Upper lobe of left lung (tissue), 6 donors: ENCODE results near the gene DNAJC25. TPM values are rescaled to one million over a fixed set of nuclear protein-coding genes. Genes with fewer than 3 reads are reported as not detected.
"Not testable (repeated sequence)": the region's sequence is repeated elsewhere in the genome, so short reads cannot be mapped to it uniquely, and the experiment has no call there.

Source experiments
- ATAC-seq, 2 donors: fragments of 200-7000 bp; cut with Tn5 transposase; one replicate each; pipeline ENCODE4 v1.9.1; 2022; ENCODE audit warnings: mild to moderate bottlenecking in 2 of 2, moderate library complexity in 2 of 2; ENCODE audit not compliant: low FRiP score in 2 of 2
- DNase-seq, 2 donors: peaks; one replicate each; pipeline ENCODE4 v3.0.0-alpha.2; 2019 to 2020
- H3K27ac ChIP-seq, 4 donors: fragments of 200-600 bp; sonication (generic); one replicate each; pipeline ENCODE4 v1.5.1; 2016 to 2019
- H3K27me3 ChIP-seq, 4 donors: fragments of 200-600 bp; sonication (generic); one replicate each; pipeline ENCODE4 v1.5.1; 2017 to 2019
- H3K36me3 ChIP-seq, 4 donors: fragments of 200-600 bp; sonication (generic); one replicate each; pipeline ENCODE4 v1.5.1; 2016 to 2019
- H3K4me1 ChIP-seq, 4 donors: fragments of 200-600 bp; sonication (generic); one replicate each; pipeline ENCODE4 v1.5.1; 2018 to 2019
- H3K4me3 ChIP-seq, 4 donors: fragments of 200-600 bp; sonication (generic); one replicate each; pipeline ENCODE4 v1.5.1; 2017 to 2019; ENCODE audit warnings: mild to moderate bottlenecking in 2 of 4, moderate library complexity in 1 of 4
- H3K9me3 ChIP-seq, 4 donors: fragments of 200-600 bp; sonication (generic); one replicate each; pipeline ENCODE4 v1.5.1; 2018 to 2019
- CTCF ChIP-seq, 6 experiments: fragments of 450-650 bp in 4 of 6; fragments of 200-600 bp in 2 of 6; sonication (generic) in 2 of 6; IDR thresholded peaks; one replicate each; pipeline ENCODE4 v1.5.1; 2016 to 2019; ENCODE audit warnings: antibody characterized with exemption in 6 of 6
- EP300 ChIP-seq, 4 donors: sonication (generic); formaldehyde crosslinking; IDR thresholded peaks; one replicate each; pipeline ENCODE4 v1.5.1; 2017; ENCODE audit warnings: antibody characterized with exemption in 4 of 4, control low read depth in 2 of 4
- POLR2A ChIP-seq, 4 donors: fragments of 450-650 bp; IDR thresholded peaks; one replicate each; pipeline ENCODE4 v1.5.1; 2016 to 2017; ENCODE audit warnings: antibody characterized with exemption in 4 of 4, mild to moderate bottlenecking in 2 of 4
- POLR2AphosphoS5 ChIP-seq, 2 donors: sonication (generic); formaldehyde crosslinking; IDR thresholded peaks; one replicate each; pipeline ENCODE4 v1.5.1; 2017; ENCODE audit warnings: antibody characterized with exemption in 2 of 2
- WGBS, 2 donors: methylation state at CpG; one replicate each; pipeline ENCODE4 v1.1.5; 2017 to 2018; 5-methylcytosine and 5-hydroxymethylcytosine counted together
- total RNA-seq, 6 donors: library from RNA; depleted of rRNA in 4 of 6; stranded (reverse); fragments of >200 nt in 4 of 6; gene quantifications; one replicate each; pipeline versions ENCODE4 v1.1.0 to v1.2.1, GENCODE V29; 2016 to 2021
- donor health status: DM: no; HTN: no; CAD: no; lungs with moderate emphysema.
- donor health status: DM: no; HTN: yes; CAD: no; lungs with severe emphysema.

The DNAJC25 gene
- total RNA-seq, 6 donors from 2014 or later: 4.5 to 12.2 (median 7.2) TPM

DNA sequence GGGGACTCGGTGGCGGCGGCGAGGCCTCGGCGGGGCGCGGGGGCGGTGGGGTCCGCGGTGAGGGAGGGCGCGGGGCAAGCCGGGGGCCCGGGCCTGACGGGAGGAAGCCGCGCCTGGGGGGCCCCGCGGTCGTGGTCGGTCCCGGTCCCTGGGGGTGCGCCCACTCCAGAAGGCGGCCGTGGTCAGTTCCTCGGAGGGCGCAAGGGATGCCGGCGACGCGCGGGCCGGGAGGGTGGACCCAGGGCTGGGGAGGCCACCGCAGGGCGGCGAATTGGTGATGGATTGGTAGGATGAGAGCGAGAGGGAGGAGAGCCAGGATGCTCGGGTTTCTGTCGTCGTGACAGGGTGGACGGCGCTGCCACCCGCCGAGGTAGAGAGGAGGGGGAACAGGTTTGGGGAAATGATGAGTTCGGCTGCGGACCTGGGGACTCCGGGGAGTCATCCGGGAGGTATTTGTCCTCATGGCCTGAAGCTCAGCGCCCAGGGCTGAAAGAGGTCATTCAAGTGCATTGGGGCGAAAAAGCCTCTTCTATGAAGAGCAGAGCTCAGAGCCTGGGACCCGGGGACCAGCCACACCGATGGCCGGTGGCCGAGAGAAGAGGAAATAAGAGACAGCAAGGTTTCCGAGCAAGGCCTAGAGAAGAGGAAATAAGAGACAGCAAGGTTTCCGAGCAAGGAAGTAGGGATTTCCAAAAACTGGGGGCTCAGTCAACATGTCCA is 30.8 kb downstream of the DNAJC25 start:
- H3K36me3 ChIP-seq: peaks cover 0 to 3% (median 2%) of the 10 kb centered on the region in 4 donors
- no peaks in the 10 kb centered on the region for H3K27me3 ChIP-seq
- peak overlapping the region; percentile 79 to 94 (median 89) for H3K27ac ChIP-seq
- TF ChIP-seq CTCF (IDR thresholded peaks at IDR 0.05) (no peak), POLR2AphosphoS5 (IDR thresholded peaks at IDR 0.05) (peak; percentile 25 to 45)
- DNase-seq (peak in 1 of 2 donors; percentile 37), ATAC-seq (peak; percentile 62 to 72)
- no peaks in the 10 kb centered on the region for H3K9me3 ChIP-seq
- H3K4me3 ChIP-seq: peak overlapping the region; percentile 54 to 96 (median 87)
- 0% methylated on average over 21 to 27 of the region's 57 CpGs for WGBS, 2 donors
- H3K4me1 ChIP-seq: peaks cover 12 to 23% (median 13%) of the 10 kb centered on the region in 4 donors

- ATAC-seq: peak in 1 of 2 donors; percentile 41
- 25 to 29% methylated on average over 7 of the region's 7 CpGs for WGBS, 2 donors
- DNase-seq: no peak
- TF ChIP-seq POLR2AphosphoS5 (IDR thresholded peaks at IDR 0.05): no peak
- no peak for TF ChIP-seq POLR2A (IDR thresholded peaks at IDR 0.05)
- no peak for TF ChIP-seq CTCF (IDR thresholded peaks at IDR 0.05)
- TF ChIP-seq EP300 (IDR thresholded peaks at IDR 0.05): no peak
- peaks cover 12 to 23% (median 13%) of the 10 kb centered on the region in 4 donors for H3K4me1 ChIP-seq
- peaks cover 5 to 11% (median 8%) of the 10 kb centered on the region in 4 donors for H3K36me3 ChIP-seq
- H3K4me3 ChIP-seq: peak overlapping the region in 3 of 4 donors; percentile 85 to 96 (median 89)
- H3K27me3 ChIP-seq: no peaks in the 10 kb centered on the region
- no peaks in the 10 kb centered on the region for H3K9me3 ChIP-seq
- H3K27ac ChIP-seq: peak overlapping the region; percentile 79 to 94 (median 89)
Observed at GRCh38 chr9:111662576-111663300, 31.6 kb downstream of the DNAJC25 start.

GRCh38 chr9:111663301-111663823 is 32.2 kb downstream of the DNAJC25 start:
- Histone ChIP-seq H3K4me1 (peaks cover 12 to 23% (median 13%) of the 10 kb centered on the region in 4 donors), H3K9me3 (no peaks in the 10 kb centered on the region), H3K4me3 (peak overlapping the region in 2 of 4 donors; percentile 85 to 89), H3K36me3 (peaks cover 5 to 17% (median 11%) of the 10 kb centered on the region in 4 donors), H3K27me3 (no peaks in the 10 kb centered on the region), H3K27ac (peak overlapping the region; percentile 79 to 94 (median 89))
- peak in 1 of 2 donors; percentile 23 for ATAC-seq
- TF ChIP-seq CTCF (IDR thresholded peaks at IDR 0.05) (no peak), POLR2AphosphoS5 (IDR thresholded peaks at IDR 0.05) (no peak), EP300 (IDR thresholded peaks at IDR 0.05) (no peak), POLR2A (IDR thresholded peaks at IDR 0.05) (no peak)
- no peak for DNase-seq
- WGBS, 2 donors: 65 to 71% methylated on average over 5 of the region's 5 CpGs

DNA sequence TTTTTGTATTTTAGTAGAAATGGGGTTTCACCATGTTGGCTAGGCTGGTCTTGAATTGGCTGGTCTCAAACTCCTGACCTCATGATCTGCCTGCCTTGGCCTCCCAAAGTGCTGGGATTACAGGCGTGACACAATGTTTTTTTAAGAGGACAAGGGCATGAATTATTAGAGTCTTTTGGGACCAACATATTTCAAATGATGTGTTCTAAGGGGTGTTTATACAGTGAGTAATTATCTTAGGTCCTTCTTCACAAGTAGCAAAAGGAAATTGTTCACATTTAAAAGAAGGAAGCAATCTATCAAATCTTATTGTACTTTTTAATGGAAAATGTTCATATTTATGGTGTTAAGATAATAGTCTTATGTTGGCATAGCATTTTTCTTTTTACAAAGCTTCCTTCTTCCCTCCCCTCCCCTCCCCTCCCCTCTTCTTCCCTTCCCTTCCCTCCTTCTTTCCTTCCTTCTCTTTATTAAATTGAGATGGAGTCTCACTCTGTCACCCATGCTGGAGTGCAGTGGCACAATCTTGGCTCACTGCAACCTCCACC is 37.0 kb downstream of the DNAJC25 start:
- ATAC-seq (no peak), DNase-seq (no peak)
- Histone ChIP-seq H3K36me3 (peaks cover 5 to 38% (median 14%) of the 10 kb centered on the region in 4 donors), H3K4me3 (no peak overlapping the region), H3K27me3 (no peaks in the 10 kb centered on the region), H3K9me3 (no peaks in the 10 kb centered on the region), H3K4me1 (peaks cover 3 to 5% (median 4%) of the 10 kb centered on the region in 4 donors), H3K27ac (no peak overlapping the region)
- WGBS, 2 donors: 78 to 93% methylated on average over 1 of the region's 1 CpG
- TF ChIP-seq CTCF (IDR thresholded peaks at IDR 0.05): no peak
- no peak for TF ChIP-seq POLR2A (IDR thresholded peaks at IDR 0.05)
- no peak for TF ChIP-seq EP300 (IDR thresholded peaks at IDR 0.05)
- no peak for TF ChIP-seq POLR2AphosphoS5 (IDR thresholded peaks at IDR 0.05)

DNA sequence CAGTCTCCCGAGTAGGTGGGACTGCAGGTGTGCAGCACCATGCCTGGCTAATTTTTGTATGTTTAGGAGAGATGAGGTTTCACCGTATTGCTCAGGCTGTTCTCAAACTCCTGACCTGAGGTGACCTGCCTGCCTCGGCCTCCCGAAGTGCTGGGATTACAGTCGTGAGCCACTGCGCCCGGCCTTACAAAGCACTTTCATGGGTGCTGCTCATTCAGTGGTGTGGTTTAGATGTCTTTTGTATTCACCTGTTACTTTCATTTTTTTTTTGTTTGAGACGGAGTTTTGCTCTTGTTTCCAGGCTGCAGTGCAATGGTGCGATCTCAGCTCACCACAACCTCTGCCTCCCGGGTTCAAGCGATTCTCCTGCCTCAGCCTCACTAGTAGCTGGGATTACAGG is 37.5 kb downstream of the DNAJC25 start:
- H3K36me3 ChIP-seq: peaks cover 5 to 38% (median 14%) of the 10 kb centered on the region in 4 donors
- H3K4me3 ChIP-seq, H3K27me3 ChIP-seq, H3K9me3 ChIP-seq, H3K4me1 ChIP-seq, DNase-seq, ATAC-seq, H3K27ac ChIP-seq: not testable (repeated sequence)
- 89 to 96% methylated on average over 11 of the region's 11 CpGs for WGBS, 2 donors
